Dermis blood vessel endothelial cell (primary cell): ENCODE measurements around the gene PAF1. TPM values are rescaled to one million over a fixed set of nuclear protein-coding genes. Genes with fewer than 3 reads are reported as not detected.

Source experiments
- DNase-seq: peaks from one replicate; pipeline ENCODE4 v3.0.0; 2010
- total RNA-seq: library from RNA; depleted of rRNA; stranded (reverse); fragments of >200 nt; gene quantifications from 2 replicates; pipeline ENCODE4 v1.2.3, GENCODE V29; 2014

Gene PAF1
- total RNA-seq, 1 donor from 2014 or later: 34.2 TPM

DNA sequence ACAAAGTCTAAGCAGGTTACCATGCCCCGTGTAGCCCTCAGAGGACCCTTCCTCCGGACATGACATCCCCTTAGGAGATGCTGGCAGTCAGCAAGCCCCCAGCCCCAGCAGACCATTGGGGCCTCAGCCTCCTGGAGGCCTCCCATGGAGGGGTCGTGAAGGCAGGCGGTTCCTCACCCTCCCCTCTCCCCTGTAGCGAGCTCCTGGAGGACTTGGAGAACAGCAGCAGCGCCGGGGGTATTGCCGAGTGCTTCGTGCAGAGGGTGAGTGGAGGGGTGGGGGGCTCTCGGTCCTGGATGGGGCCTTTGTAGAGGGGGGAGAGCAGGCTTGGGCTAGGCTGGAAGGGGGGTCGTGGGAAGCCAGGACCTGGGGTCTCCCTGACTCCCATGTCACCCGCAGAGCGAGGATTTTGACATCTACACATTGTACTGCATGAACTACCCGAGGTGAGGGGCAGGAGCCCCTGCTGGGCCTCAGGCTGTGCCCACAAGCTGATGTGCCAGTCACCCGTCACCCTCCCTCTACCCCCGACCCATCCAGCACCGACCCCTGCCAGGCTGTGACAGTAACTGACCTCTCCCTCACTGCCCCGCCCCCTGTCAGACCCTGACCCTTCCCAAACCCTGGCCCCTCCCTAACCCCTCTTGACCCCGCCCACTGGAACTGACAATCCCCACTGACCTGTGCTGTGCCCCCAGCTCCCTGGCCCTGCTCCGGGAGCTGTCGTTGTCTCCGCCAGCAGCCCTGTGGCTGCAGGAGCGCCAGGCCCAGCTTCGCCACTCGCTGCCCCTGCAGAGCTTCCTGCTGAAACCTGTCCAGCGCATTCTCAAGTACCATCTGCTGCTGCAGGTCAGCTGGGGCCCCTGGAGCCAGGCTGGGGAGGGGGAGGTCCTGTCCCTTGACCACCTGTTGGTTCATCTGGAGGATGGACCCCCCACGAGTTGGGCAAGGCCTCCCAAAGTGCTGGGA is 25.5 kb upstream of the PAF1 start:
- no peak for DNase-seq

- no peak for DNase-seq
Observed at GRCh38 chr19:39415111-39416046, 24.5 kb upstream of the PAF1 start.

GRCh38 chr19:39413911-39414608 is 23.2 kb upstream of the PAF1 start:
- DNase-seq: peak; percentile 63

- peak; percentile 75 for DNase-seq
Observed at GRCh38 chr19:39413272-39413910, 22.5 kb upstream of the PAF1 start.

GRCh38 chr19:39412867-39413271 is 22.0 kb upstream of the PAF1 start:
- no peak for DNase-seq

GRCh38 chr19:39412100-39412866 is 21.4 kb upstream of the PAF1 start, which contains the start of gene PLEKHG2:
PLEKHG2 (plus strand) TSS chr19:39412669; CDS start chr19:39414087, 1,418 bp downstream.
- peak; percentile 99 for DNase-seq

GRCh38 chr19:39411832-39412099 is 20.9 kb upstream of the PAF1 start:
- peak; percentile 92 for DNase-seq

- peak; percentile 51 for DNase-seq
Observed at GRCh38 chr19:39411081-39411831, 20.4 kb upstream of the PAF1 start.

- DNase-seq: no peak
Observed at GRCh38 chr19:39410831-39411080, 19.9 kb upstream of the PAF1 start.

GRCh38 chr19:39410017-39410830 is 19.3 kb upstream of the PAF1 start:
- DNase-seq: no peak

DNA sequence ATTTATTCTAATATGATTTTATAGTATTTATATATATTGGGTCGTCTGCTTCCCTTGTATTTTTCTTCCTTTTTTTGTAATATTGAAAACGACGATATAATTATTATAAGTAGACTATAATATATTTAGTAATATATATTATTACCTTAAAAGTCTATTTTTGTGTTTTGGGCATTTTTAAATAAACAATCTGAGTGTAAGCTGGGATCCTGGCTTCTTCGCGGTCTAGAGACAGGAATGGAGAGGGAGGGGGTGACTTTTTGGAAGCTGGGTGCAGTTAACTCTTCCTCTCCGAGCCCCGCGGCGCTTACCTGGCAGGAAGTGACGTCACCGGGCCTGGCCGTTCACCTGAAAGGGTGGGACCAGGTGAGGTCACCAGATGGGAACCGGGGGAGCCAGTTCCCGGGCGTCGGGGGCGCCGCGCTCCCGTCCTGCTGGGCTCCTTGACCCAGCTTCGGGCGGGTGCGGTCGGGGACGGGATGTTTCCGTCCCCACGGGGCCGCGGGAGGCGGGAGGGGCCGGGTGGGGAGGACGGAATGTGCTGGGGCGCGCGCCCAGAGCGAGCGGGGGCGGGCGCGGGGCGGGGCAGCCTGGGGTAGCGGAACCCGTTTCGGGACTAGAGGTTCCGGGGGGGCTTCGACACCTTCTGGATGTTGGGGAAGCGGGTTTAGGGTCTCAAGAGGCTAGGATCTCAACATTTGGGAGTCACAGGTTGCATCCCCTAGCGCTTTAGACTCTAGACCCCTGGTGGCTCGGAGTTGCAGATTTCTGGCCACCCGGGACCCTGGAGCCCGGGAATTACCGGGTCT is 18.5 kb upstream of the PAF1 start:
- DNase-seq: peak; percentile 77

GRCh38 chr19:39408392-39409207 is 17.7 kb upstream of the PAF1 start:
- peak; percentile 37 for DNase-seq

- peak; percentile 33 for DNase-seq
Observed at GRCh38 chr19:39407660-39408391, 16.9 kb upstream of the PAF1 start.

- DNase-seq: no peak
Observed at GRCh38 chr19:39407410-39407659, 16.4 kb upstream of the PAF1 start.

DNA sequence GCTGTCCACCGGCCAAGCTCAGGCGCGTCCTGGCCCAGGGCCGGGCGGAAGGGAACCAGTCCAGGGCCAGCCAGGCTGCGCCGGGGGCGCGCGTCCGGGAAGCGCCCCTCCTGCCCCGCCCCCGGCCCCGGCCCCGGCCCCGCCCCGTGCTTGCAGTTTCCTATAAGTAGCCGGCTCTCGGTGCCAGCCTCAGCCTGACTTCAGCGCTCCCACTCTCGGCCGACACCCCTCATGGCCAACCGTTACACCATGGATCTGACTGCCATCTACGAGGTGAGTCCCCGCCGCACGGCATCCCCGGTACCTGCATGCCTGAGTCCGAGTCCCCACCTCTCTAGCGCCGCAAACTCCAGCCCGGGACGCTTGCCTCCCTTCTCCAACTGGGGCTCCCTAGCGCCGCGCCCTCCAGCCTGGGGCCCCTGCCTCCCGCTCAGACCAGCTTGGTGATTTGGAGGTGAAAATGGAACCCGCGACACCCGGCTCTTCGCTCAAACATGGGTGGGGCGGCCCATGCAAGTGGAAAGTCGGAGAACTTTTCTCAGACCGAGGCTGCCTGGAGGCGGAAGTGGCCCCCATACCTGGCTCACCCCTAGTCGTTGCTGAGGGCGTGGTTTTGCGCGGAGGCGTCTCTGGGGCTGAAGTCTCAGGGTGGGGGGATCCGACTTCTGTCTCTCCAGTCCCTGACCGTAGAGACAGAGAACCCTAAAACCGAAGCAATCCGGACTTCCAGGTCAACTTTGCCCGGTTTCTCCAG is 15.9 kb upstream of the PAF1 start, which contains the start of gene ZFP36:
Gene ZFP36 (plus strand): TSS at position 192 of the 754 bp plus-strand sequence. CDS start 58 bp downstream, at position 250.
- peak; percentile 89 for DNase-seq

DNA sequence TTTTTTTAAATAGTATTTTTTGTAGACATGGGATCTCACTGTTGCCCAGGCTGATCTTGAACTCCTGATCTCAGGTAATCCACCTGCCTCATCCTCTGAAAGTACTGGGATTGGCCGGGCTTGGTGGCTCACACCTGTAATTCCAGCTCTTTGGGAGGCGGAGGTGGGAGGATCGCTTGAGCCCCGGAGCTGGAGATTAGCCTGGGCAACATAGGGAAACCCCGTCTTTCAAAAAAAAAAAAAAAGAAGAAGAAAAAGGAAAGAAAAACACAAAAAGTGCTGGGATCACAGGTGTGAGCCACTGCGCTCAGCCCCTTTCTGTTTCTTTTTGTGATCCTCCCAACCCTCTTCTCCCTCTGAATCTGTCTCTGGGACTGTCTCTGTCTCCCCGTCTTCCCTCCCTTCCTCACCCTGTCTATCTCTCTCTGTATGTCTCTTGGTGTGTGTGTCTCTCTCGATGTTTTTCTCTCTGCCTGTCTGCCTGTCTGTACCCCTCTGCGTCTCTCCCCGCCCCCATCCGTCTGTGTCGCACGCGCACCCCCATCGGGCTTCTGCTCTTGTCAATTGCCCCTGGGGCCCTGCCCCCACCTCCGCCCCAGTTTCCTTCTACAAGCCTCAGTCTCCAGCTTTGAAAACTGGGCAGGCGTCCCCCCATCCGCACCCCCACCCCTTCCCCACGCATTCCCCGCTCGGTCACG is 15.2 kb upstream of the PAF1 start:
- no peak for DNase-seq
